Activated naive CD8-positive, alpha-beta T cell treated with anti-CD3 and anti-CD28 coated beads, Interleukin-2, amount 10 ng/mL, durations not matched to agents 7 days and 5 days (primary cell): Measurements from ENCODE around the gene CER1. TPM values are rescaled to one million over a fixed set of nuclear protein-coding genes. Genes with fewer than 3 reads are reported as not detected.
"Not testable (repeated sequence)": the region's sequence is repeated elsewhere in the genome, so short reads cannot be mapped to it uniquely, and the experiment has no call there.

Experiments used
- ATAC-seq: fragments of 150-1000 bp; cut with Tn5 transposase; one replicate; pipeline ENCODE4 v1.10.0; 2021; ENCODE audit warnings: low read depth, moderate library complexity
- POLR2A ChIA-PET: fragments of 350-600 bp; sonication (Branson Sonifier 250); formaldehyde crosslinking; loops from one replicate; lab custom pipeline; 2021; ENCODE audit warnings: antibody characterized with exemption; lab: Charles Lee
- DNase-seq: peaks from one replicate; pipeline ENCODE4 v3.0.0; 2021
- H3K27ac Mint-ChIP-seq: one replicate; pipeline ENCODE4 v1.8.0; 2022; ENCODE audit warnings: mild to moderate bottlenecking, mixed read lengths
- H3K27me3 Mint-ChIP-seq: one replicate; pipeline ENCODE4 v1.8.0; 2022; ENCODE audit warnings: mild to moderate bottlenecking, moderate library complexity, mixed read lengths
- H3K36me3 Mint-ChIP-seq: one replicate; pipeline ENCODE4 v1.8.0; 2021; ENCODE audit warnings: mild to moderate bottlenecking, mixed read lengths
- H3K4me1 Mint-ChIP-seq: one replicate; pipeline ENCODE4 v1.8.0; 2021; ENCODE audit warnings: mixed read lengths
- H3K4me3 Mint-ChIP-seq: one replicate; pipeline ENCODE4 v1.8.0; 2022; ENCODE audit warnings: mild to moderate bottlenecking, moderate library complexity, mixed read lengths
- H3K9me3 Mint-ChIP-seq: one replicate; pipeline ENCODE4 v1.8.0; 2021; ENCODE audit warnings: mixed read lengths
- total RNA-seq, 2 experiments: library from RNA; stranded (reverse); gene quantifications; one replicate each; pipeline ENCODE4 v1.2.3, GENCODE V29; 2021

Gene CER1
- total RNA-seq, 2 experiments from 2014 or later: not detected

- no peak overlapping the region for H3K27ac Mint-ChIP-seq
- H3K9me3 Mint-ChIP-seq: peaks cover 11% of the 10 kb centered on the region
- no peak overlapping the region for H3K4me3 Mint-ChIP-seq
- H3K27me3 Mint-ChIP-seq: peaks cover 15% of the 10 kb centered on the region
- DNase-seq (no peak), ATAC-seq (no peak)
- H3K36me3 Mint-ChIP-seq: peaks cover 2% of the 10 kb centered on the region
- H3K4me1 Mint-ChIP-seq: no peaks in the 10 kb centered on the region
- POLR2A ChIA-PET: no interaction called here
These were observed 20.3 kb downstream of the CER1 start for GRCh38 chr9:14702200-14702720.

- H3K27ac Mint-ChIP-seq: peak within 1 kb of the TSS; percentile 91
- POLR2A ChIA-PET: interaction anchor here (0.6 kb wide), 1 partner anchor 87 kb away, joined by 3 read pairs; no protein-coding TSS in a partner anchor
- H3K36me3 Mint-ChIP-seq: peaks cover 7% of the 10 kb centered on the region
- H3K4me1 Mint-ChIP-seq: peaks cover 24% of the 10 kb centered on the region
- ATAC-seq (peak; percentile 95), DNase-seq (peak; percentile 77)
- peak within 1 kb of the TSS; percentile 91 for H3K4me3 Mint-ChIP-seq
- no peaks in the 10 kb centered on the region for H3K9me3 Mint-ChIP-seq
- peaks cover 6% of the 10 kb centered on the region for H3K27me3 Mint-ChIP-seq
These were observed 29.2 kb downstream of the CER1 start, which contains the start of gene ZDHHC21 for GRCh38 chr9:14693251-14693861. TSS of gene ZDHHC21 (minus strand) at chr9:14693432. CDS start at chr9:14674340, 19,092 bp downstream.

GRCh38 chr9:14692470-14693250 lies 29.9 kb downstream of the CER1 start:
- POLR2A ChIA-PET: interaction anchor here (0.6 kb wide), 1 partner anchor 87 kb away, joined by 3 read pairs; no protein-coding TSS in a partner anchor
- H3K4me1 Mint-ChIP-seq: peaks cover 24% of the 10 kb centered on the region
- H3K27me3 Mint-ChIP-seq: peaks cover 5% of the 10 kb centered on the region
- DNase-seq (no peak), ATAC-seq (peak; percentile 55)
- peak overlapping the region; percentile 91 for H3K4me3 Mint-ChIP-seq
- H3K36me3 Mint-ChIP-seq: peaks cover 7% of the 10 kb centered on the region
- no peaks in the 10 kb centered on the region for H3K9me3 Mint-ChIP-seq
- peak overlapping the region; percentile 91 for H3K27ac Mint-ChIP-seq

GRCh38 chr9:14690948-14691730 lies 31.4 kb downstream of the CER1 start:
- Mint-ChIP-seq H3K4me3 (no peak overlapping the region), H3K9me3 (no peaks in the 10 kb centered on the region), H3K4me1 (peaks cover 24% of the 10 kb centered on the region), H3K27me3 (no peaks in the 10 kb centered on the region), H3K36me3 (peaks cover 7% of the 10 kb centered on the region), H3K27ac (no peak overlapping the region)
- DNase-seq (no peak), ATAC-seq (no peak)
- POLR2A ChIA-PET: no interaction called here

- no peak for ATAC-seq
- Mint-ChIP-seq H3K9me3 (no peaks in the 10 kb centered on the region), H3K36me3 (peaks cover 25% of the 10 kb centered on the region), H3K4me3 (no peak overlapping the region), H3K27me3 (no peaks in the 10 kb centered on the region), H3K4me1 (peaks cover 12% of the 10 kb centered on the region), H3K27ac (no peak overlapping the region)
- POLR2A ChIA-PET: no interaction called here
- DNase-seq: no peak
These were observed 35.4 kb downstream of the CER1 start for GRCh38 chr9:14687042-14687719.

GRCh38 chr9:14686168-14686567 lies 36.4 kb downstream of the CER1 start:
- H3K4me3 Mint-ChIP-seq: no peak overlapping the region
- H3K27me3 Mint-ChIP-seq: no peaks in the 10 kb centered on the region
- POLR2A ChIA-PET: no interaction called here
- no peak overlapping the region for H3K27ac Mint-ChIP-seq
- DNase-seq (no peak), ATAC-seq (no peak)
- H3K36me3 Mint-ChIP-seq: peaks cover 29% of the 10 kb centered on the region
- H3K4me1 Mint-ChIP-seq: peaks cover 8% of the 10 kb centered on the region
- no peaks in the 10 kb centered on the region for H3K9me3 Mint-ChIP-seq

- ATAC-seq, DNase-seq, H3K27ac Mint-ChIP-seq, H3K27me3 Mint-ChIP-seq, H3K4me3 Mint-ChIP-seq, H3K9me3 Mint-ChIP-seq, H3K4me1 Mint-ChIP-seq, POLR2A ChIA-PET: not testable (repeated sequence)
- peaks cover 27% of the 10 kb centered on the region for H3K36me3 Mint-ChIP-seq
These were observed 39.9 kb downstream of the CER1 start for GRCh38 chr9:14682616-14683015.

- H3K36me3 Mint-ChIP-seq: peaks cover 21% of the 10 kb centered on the region
- no peak overlapping the region for H3K27ac Mint-ChIP-seq
- H3K4me3 Mint-ChIP-seq: no peak overlapping the region
- no peak for ATAC-seq
- no peaks in the 10 kb centered on the region for H3K9me3 Mint-ChIP-seq
- no peak for DNase-seq
- H3K4me1 Mint-ChIP-seq: peaks cover 7% of the 10 kb centered on the region
- POLR2A ChIA-PET: no interaction called here
- no peaks in the 10 kb centered on the region for H3K27me3 Mint-ChIP-seq
These were observed 43.8 kb downstream of the CER1 start for GRCh38 chr9:14678776-14679175.

- POLR2A ChIA-PET: no interaction called here
- ATAC-seq (no peak), DNase-seq (no peak)
- Mint-ChIP-seq H3K27me3 (no peaks in the 10 kb centered on the region), H3K9me3 (no peaks in the 10 kb centered on the region), H3K27ac (no peak overlapping the region), H3K4me3 (no peak overlapping the region), H3K4me1 (peaks cover 7% of the 10 kb centered on the region), H3K36me3 (peaks cover 18% of the 10 kb centered on the region)
These were observed 44.7 kb downstream of the CER1 start for GRCh38 chr9:14677872-14678271.

- ATAC-seq: no peak
- peaks cover 15% of the 10 kb centered on the region for H3K36me3 Mint-ChIP-seq
- DNase-seq: no peak
- H3K27me3 Mint-ChIP-seq: no peaks in the 10 kb centered on the region
- POLR2A ChIA-PET: no interaction called here
- H3K4me1 Mint-ChIP-seq: peaks cover 7% of the 10 kb centered on the region
- H3K27ac Mint-ChIP-seq: no peak overlapping the region
- no peak overlapping the region for H3K4me3 Mint-ChIP-seq
- no peaks in the 10 kb centered on the region for H3K9me3 Mint-ChIP-seq
These were observed 45.1 kb downstream of the CER1 start for GRCh38 chr9:14677396-14677795.

GRCh38 chr9:14674630-14675029 lies 47.9 kb downstream of the CER1 start:
- POLR2A ChIA-PET: no interaction called here
- peaks cover 17% of the 10 kb centered on the region for H3K36me3 Mint-ChIP-seq
- DNase-seq (no peak), ATAC-seq (no peak)
- no peaks in the 10 kb centered on the region for H3K27me3 Mint-ChIP-seq
- no peak overlapping the region for H3K27ac Mint-ChIP-seq
- H3K4me3 Mint-ChIP-seq: no peak overlapping the region
- H3K9me3 Mint-ChIP-seq: no peaks in the 10 kb centered on the region
- H3K4me1 Mint-ChIP-seq: peaks cover 5% of the 10 kb centered on the region

- no peak for DNase-seq
- Mint-ChIP-seq H3K4me1 (peaks cover 3% of the 10 kb centered on the region), H3K36me3 (peaks cover 10% of the 10 kb centered on the region), H3K27me3 (no peaks in the 10 kb centered on the region), H3K27ac (no peak overlapping the region), H3K4me3 (no peak overlapping the region), H3K9me3 (no peaks in the 10 kb centered on the region)
- POLR2A ChIA-PET: no interaction called here
- no peak for ATAC-seq
These were observed 51.2 kb downstream of the CER1 start for GRCh38 chr9:14671377-14671776.

GRCh38 chr9:14670718-14671117 lies 51.8 kb downstream of the CER1 start:
- peaks cover 3% of the 10 kb centered on the region for H3K4me1 Mint-ChIP-seq
- POLR2A ChIA-PET: no interaction called here
- no peak overlapping the region for H3K4me3 Mint-ChIP-seq
- no peaks in the 10 kb centered on the region for H3K27me3 Mint-ChIP-seq
- ATAC-seq (no peak), DNase-seq (no peak)
- H3K36me3 Mint-ChIP-seq: peaks cover 10% of the 10 kb centered on the region
- no peaks in the 10 kb centered on the region for H3K9me3 Mint-ChIP-seq
- H3K27ac Mint-ChIP-seq: no peak overlapping the region
